Gastrocnemius medialis (tissue), 4 donors: ENCODE results near the gene AFAP1. TPM values are rescaled to one million over a fixed set of nuclear protein-coding genes. Genes with fewer than 3 reads are reported as not detected.
A peak's percentile ranks its signal among the peaks of the same experiment; 100 is the strongest.

Experiments
- ATAC-seq, 2 donors: fragments of 150-250 bp; one replicate each; pipeline ENCODE4 v1.9.1; 2016
- DNase-seq, 2 donors: peaks; one replicate each; pipeline ENCODE4 v3.0.0-alpha.2; 2019
- H3K27ac ChIP-seq, 4 donors: fragments of 200-600 bp; sonication (generic); 1 replicate in 1 of 4; 2 replicates in 3 of 4; pipeline ENCODE4 v1.5.1; 2016 to 2018; ENCODE audit warnings: mild to moderate bottlenecking in 2 of 4, moderate library complexity in 1 of 4
- H3K27me3 ChIP-seq, 3 donors: fragments of 200-600 bp; sonication (generic) in 2 of 3; 1 replicate in 1 of 3; 2 replicates in 2 of 3; pipeline versions ENCODE4 v1.5.1 to v1.6.0; 2016 to 2019; ENCODE audit warnings: mild to moderate bottlenecking in 1 of 3, moderate library complexity in 1 of 3
- H3K36me3 ChIP-seq, 2 donors: fragments of 200-600 bp; sonication (generic) in 1 of 2; one replicate each; pipeline ENCODE4 v1.5.1; 2017 to 2018
- H3K4me1 ChIP-seq, 2 donors: fragments of 200-600 bp; sonication (generic) in 1 of 2; one replicate each; pipeline ENCODE4 v1.5.1; 2016 to 2017; ENCODE audit warnings: mild to moderate bottlenecking in 2 of 2
- H3K4me3 ChIP-seq, 4 donors: fragments of 200-600 bp; sonication (generic) in 3 of 4; 1 replicate in 1 of 4; 2 replicates in 3 of 4; pipeline ENCODE4 v1.5.1; 2016 to 2019; ENCODE audit warnings: mild to moderate bottlenecking in 2 of 4
- H3K9me3 ChIP-seq, 3 donors: fragments of 200-600 bp; sonication (generic) in 2 of 3; 1 replicate in 1 of 3; 2 replicates in 2 of 3; pipeline ENCODE4 v1.5.1; 2016 to 2019
- POLR2A ChIP-seq, 2 donors: fragments of 450-650 bp; IDR thresholded peaks; one replicate each; pipeline ENCODE4 v1.6.1; 2017; ENCODE audit warnings: antibody characterized with exemption in 2 of 2, mild to moderate bottlenecking in 2 of 2, moderate library complexity in 2 of 2
- in situ Hi-C, 4 donors: fragments of 200-750 bp; cut with MboI; loops; one replicate each; pipeline versions ENCODE4 v1.15.0 to v1.8.0; 2017; ENCODE audit warnings: low sequenced_read_pairs in 4 of 4
- intact Hi-C: fragments of 100-400 bp; cut with DNase I; formaldehyde crosslinking; loops from one replicate; pipeline ENCODE4 v1.15.1; 2023; ENCODE audit warnings: low total_unique reads
- total RNA-seq, 4 donors: library from RNA; depleted of rRNA; stranded (reverse); fragments of >200 nt; gene quantifications; one replicate each; pipeline versions ENCODE4 v1.1.0 to v1.2.3, GENCODE V29; 2016
- TF ChIP-seq, protein P1 (sequence below), 5 experiments: fragments of 450-650 bp in 3 of 5; fragments of 200-600 bp in 2 of 5; sonication (generic) in 2 of 5; IDR thresholded peaks in 4 of 5; conservative IDR thresholded peaks in 1 of 5; 1 replicate in 4 of 5; 2 replicates in 1 of 5; pipeline ENCODE4 v1.5.1; 2016 to 2019; ENCODE audit warnings: antibody characterized with exemption in 5 of 5, mild to moderate bottlenecking in 3 of 5, moderate library complexity in 3 of 5

Gene AFAP1
- total RNA-seq, 4 donors from 2014 or later = 1.5 to 8.6 (median 3.5) TPM

DNA sequence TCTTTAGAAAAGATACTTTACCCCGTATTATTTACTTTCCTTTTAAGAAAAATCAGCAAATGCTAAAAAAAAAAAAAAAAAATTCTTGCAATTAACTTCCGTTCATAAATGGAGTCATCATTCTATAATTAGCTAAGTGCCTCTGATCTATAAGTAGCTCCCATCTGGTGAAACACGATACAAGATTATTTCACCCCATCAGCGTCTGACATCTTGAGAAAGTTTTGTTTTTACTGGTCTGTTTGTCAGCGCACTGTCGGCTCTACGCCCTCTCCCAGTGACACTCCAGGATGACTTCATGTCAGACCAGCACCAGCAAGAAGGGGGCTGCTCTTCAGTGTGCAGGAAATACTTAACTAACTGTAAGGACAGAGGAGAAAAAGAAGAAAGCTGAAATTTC is 108.3 kb downstream of the AFAP1 start:
- Histone ChIP-seq H3K4me3 (peak overlapping the region; percentile 16 to 40 (median 26)), H3K27ac (peak overlapping the region; percentile 82 to 92 (median 85)), H3K4me1 (peaks cover 38 to 52% of the 10 kb centered on the region in 2 donors), H3K36me3 (no peaks in the 10 kb centered on the region), H3K27me3 (no peaks in the 10 kb centered on the region), H3K9me3 (no peaks in the 10 kb centered on the region)
- TF ChIP-seq POLR2A (IDR thresholded peaks at IDR 0.05) = peak; percentile 61 to 72
- TF ChIP-seq, protein P1, sequence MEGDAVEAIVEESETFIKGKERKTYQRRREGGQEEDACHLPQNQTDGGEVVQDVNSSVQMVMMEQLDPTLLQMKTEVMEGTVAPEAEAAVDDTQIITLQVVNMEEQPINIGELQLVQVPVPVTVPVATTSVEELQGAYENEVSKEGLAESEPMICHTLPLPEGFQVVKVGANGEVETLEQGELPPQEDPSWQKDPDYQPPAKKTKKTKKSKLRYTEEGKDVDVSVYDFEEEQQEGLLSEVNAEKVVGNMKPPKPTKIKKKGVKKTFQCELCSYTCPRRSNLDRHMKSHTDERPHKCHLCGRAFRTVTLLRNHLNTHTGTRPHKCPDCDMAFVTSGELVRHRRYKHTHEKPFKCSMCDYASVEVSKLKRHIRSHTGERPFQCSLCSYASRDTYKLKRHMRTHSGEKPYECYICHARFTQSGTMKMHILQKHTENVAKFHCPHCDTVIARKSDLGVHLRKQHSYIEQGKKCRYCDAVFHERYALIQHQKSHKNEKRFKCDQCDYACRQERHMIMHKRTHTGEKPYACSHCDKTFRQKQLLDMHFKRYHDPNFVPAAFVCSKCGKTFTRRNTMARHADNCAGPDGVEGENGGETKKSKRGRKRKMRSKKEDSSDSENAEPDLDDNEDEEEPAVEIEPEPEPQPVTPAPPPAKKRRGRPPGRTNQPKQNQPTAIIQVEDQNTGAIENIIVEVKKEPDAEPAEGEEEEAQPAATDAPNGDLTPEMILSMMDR (IDR thresholded peaks at IDR 0.05 in 4 of 5, conservative IDR thresholded peaks at IDR 0.05 in 1 of 5) = no peak
- DNase-seq (peak; percentile 58 to 60), ATAC-seq (peak; percentile 90)
- intact Hi-C loops (loop anchor here (1.0 to 2.0 kb wide), 2 partner anchors 25 to 40 kb away; no protein-coding TSS in a partner anchor), in situ Hi-C loops (no loop called here)

DNA sequence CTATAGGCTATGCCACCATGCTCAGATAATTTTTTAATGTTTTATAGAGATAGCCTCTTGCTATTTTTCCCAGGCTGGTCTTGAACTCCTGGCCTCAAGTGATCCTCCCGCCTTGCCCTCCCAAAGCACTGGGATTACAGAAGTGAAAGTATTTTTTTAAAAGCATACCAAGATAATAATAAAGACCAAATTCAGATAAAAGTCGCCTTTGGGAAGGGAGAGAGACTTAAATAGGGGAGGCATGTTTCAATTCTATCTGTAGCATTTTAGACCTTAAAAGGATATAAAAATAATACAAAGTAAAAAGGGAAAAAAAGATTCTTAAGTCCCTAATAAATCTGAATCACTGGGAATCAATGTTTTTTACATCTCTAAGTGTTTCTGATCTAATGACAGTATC is 108.9 kb downstream of the AFAP1 start:
- Histone ChIP-seq H3K36me3 (no peaks in the 10 kb centered on the region), H3K4me3 (peak overlapping the region in 2 of 4 donors; percentile 16 to 29), H3K4me1 (peaks cover 38 to 52% of the 10 kb centered on the region in 2 donors), H3K9me3 (no peaks in the 10 kb centered on the region), H3K27me3 (no peaks in the 10 kb centered on the region), H3K27ac (peak overlapping the region; percentile 82 to 92 (median 85))
- intact Hi-C loops (loop anchor here (1.0 to 2.0 kb wide), 2 partner anchors 24 to 41 kb away; no protein-coding TSS in a partner anchor), in situ Hi-C loops (no loop called here)
- ATAC-seq = no peak
- DNase-seq = no peak
- no peak for TF ChIP-seq POLR2A (IDR thresholded peaks at IDR 0.05)
- TF ChIP-seq, protein P1 (IDR thresholded peaks at IDR 0.05 in 4 of 5, conservative IDR thresholded peaks at IDR 0.05 in 1 of 5) = no peak

DNA sequence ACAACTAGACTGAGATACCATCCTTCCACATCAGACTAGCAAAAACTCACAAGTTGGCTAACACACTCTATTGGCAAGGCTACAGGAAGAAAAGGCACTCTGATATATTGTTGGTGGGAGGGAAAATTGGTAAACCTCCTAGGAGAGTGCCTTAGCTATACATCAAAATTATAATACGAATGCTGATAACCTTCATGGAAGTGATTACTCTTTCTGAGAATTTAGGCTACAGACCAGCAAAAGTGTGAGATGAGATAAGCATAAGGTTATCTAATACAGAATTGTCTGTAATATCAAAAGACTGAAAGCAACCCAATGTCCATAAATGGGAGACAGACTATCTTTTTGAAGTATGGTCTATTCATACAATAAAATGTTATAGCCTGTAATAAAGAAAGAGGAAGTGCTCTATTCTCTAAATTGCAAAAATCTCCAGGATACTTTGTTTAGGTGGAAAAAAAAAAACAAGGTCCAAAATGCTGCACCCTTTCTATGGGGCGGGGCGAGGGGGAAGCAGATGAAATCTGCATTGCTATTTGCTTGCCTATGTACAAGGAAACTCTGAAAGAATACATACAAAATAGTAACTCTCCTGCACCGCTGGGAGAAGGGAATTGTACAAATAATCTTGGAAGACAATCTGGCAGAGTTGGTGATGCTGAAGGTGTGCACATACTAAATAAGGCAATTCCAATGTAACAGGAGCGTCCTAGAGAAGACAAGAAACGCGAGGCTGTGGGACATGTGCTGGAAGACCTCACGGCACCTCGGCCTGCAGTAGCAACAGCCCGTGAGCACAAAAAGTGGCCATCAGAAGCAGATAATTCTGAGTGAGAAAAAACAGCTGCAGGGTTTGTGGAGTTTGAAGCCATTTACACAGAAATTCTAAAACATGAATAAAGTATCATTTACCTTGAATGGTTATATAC is 109.7 kb downstream of the AFAP1 start:
- H3K27me3 ChIP-seq = no peaks in the 10 kb centered on the region
- H3K4me1 ChIP-seq = peaks cover 38 to 52% of the 10 kb centered on the region in 2 donors
- in situ Hi-C loops = no loop called here
- peak in 1 of 2 donors; percentile 49 for DNase-seq
- ATAC-seq = peak; percentile 42 to 53
- intact Hi-C loops = loop anchor here (2.0 to 10.0 kb wide), 4 partner anchors 23 to 595 kb away; partner anchors contain the start of genes AFAP1 and SH3TC1
- TF ChIP-seq, protein P1 (IDR thresholded peaks at IDR 0.05 in 4 of 5, conservative IDR thresholded peaks at IDR 0.05 in 1 of 5) = no peak
- TF ChIP-seq POLR2A (IDR thresholded peaks at IDR 0.05) = peak in 1 of 2 donors; percentile 14
- no peaks in the 10 kb centered on the region for H3K9me3 ChIP-seq
- no peak overlapping the region for H3K4me3 ChIP-seq
- peak overlapping the region; percentile 82 to 92 (median 85) for H3K27ac ChIP-seq
- no peaks in the 10 kb centered on the region for H3K36me3 ChIP-seq

DNA sequence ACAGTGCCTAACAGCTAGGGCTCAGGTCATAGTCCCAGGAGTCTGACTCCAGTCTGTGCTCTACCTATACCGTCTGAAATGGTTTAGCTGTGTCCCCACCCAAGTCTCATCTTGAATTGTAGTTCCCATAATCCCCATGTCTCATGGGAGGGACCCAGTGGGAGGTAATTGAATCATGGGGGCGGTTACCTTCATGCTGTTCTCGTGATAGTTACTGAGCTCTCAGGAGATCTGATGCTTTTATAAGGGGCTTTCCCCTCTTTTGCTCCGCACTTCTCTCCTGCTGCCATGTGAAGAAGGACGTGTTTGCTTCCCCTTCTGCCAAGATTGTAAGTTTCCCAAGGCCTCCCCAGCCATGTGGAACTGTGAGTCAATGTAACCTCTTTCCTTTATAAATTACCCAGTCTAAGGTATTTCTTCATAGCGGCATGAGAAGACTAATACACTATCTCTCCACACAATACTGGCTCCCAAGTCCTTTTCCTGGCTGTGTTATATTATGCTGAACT is 110.8 kb downstream of the AFAP1 start:
- TF ChIP-seq, protein P1 (IDR thresholded peaks at IDR 0.05 in 4 of 5, conservative IDR thresholded peaks at IDR 0.05 in 1 of 5) = no peak
- no peak for TF ChIP-seq POLR2A (IDR thresholded peaks at IDR 0.05)
- peaks cover 40 to 52% of the 10 kb centered on the region in 2 donors for H3K4me1 ChIP-seq
- in situ Hi-C loops = no loop called here
- ATAC-seq = no peak
- no peaks in the 10 kb centered on the region for H3K27me3 ChIP-seq
- DNase-seq = no peak
- H3K36me3 ChIP-seq = no peaks in the 10 kb centered on the region
- H3K27ac ChIP-seq = peak overlapping the region; percentile 82 to 92 (median 85)
- intact Hi-C loops = loop anchor here (5.0 to 10.0 kb wide), 3 partner anchors 108 to 596 kb away; partner anchors contain the start of genes AFAP1 and SH3TC1
- no peak overlapping the region for H3K4me3 ChIP-seq
- no peaks in the 10 kb centered on the region for H3K9me3 ChIP-seq
